Measurements from ENCODE around the gene TBRG1. TPM values are rescaled to one million over a fixed set of nuclear protein-coding genes. Genes with fewer than 3 reads are reported as not detected.

The TBRG1 gene, protein sequence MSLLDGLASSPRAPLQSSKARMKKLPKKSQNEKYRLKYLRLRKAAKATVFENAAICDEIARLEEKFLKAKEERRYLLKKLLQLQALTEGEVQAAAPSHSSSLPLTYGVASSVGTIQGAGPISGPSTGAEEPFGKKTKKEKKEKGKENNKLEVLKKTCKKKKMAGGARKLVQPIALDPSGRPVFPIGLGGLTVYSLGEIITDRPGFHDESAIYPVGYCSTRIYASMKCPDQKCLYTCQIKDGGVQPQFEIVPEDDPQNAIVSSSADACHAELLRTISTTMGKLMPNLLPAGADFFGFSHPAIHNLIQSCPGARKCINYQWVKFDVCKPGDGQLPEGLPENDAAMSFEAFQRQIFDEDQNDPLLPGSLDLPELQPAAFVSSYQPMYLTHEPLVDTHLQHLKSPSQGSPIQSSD
- total RNA-seq (ENCODE audit: unreplicated experiment) = 87.3 TPM
- long read RNA-seq, full-length matches to known transcripts = 20 of 54 reads
- long read RNA-seq, partial matches to known transcripts = 8 of 54 reads
- long read RNA-seq, other reads (novel, unspliced or antisense) = 26 of 54 reads

DNA sequence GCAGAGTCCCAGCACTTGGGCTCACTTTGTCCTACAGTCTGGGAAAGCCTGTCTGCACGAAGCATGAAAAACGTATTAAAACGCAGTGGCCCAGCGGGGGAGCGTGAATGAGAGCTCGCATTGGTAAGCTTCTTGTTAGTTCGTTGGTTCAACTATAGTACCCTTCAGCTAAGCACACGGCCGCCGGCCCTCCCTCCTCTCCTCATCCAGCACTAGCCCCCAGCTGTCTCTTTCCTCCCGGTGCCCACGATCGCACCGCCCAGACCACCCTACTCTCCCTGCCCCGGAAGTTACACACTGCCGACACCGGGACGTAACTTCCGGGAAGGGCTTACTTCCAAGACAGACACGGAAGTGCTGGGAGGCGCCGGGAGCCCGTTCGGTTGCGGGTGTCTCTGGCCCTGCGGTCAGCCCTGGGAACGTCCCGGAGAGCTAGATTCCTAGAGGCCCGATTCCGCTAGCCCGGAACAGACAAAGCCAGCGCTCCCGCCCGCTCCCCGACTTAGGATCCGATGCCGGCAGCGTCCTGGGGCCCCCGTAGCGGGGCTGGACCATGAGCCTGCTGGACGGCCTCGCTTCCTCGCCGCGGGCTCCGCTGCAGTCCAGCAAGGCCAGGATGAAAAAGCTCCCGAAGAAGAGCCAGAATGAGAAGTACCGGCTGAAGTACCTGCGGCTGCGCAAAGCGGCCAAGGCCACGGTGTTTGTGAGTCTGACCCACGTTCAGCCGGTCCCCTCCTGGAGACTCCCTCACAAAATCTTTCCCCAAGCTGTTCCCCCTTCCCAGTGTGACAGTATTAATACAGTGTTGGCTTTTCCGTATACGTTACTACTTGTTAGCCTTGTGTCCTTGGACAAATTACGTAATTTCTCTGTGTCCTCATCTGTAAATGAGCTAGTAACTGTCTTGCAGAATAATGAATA lies at the start of gene TBRG1:
TBRG1 (plus strand) TSS at position 334 of the 921 bp plus-strand sequence; CDS start at position 554, 220 bp downstream.
- TF ChIP-seq, protein P1, sequence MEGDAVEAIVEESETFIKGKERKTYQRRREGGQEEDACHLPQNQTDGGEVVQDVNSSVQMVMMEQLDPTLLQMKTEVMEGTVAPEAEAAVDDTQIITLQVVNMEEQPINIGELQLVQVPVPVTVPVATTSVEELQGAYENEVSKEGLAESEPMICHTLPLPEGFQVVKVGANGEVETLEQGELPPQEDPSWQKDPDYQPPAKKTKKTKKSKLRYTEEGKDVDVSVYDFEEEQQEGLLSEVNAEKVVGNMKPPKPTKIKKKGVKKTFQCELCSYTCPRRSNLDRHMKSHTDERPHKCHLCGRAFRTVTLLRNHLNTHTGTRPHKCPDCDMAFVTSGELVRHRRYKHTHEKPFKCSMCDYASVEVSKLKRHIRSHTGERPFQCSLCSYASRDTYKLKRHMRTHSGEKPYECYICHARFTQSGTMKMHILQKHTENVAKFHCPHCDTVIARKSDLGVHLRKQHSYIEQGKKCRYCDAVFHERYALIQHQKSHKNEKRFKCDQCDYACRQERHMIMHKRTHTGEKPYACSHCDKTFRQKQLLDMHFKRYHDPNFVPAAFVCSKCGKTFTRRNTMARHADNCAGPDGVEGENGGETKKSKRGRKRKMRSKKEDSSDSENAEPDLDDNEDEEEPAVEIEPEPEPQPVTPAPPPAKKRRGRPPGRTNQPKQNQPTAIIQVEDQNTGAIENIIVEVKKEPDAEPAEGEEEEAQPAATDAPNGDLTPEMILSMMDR (IDR thresholded peaks at IDR 0.05; ENCODE audit: unreplicated experiment) = no peak
- peak; percentile 78 for DNase-seq (ENCODE audit: low spot score)
- H3K36me3 Mint-ChIP-seq (ENCODE audit: low read depth, unreplicated experiment) = peaks cover 25% of the 10 kb centered on the region
- H3K27ac Mint-ChIP-seq (ENCODE audit: unreplicated experiment) = peak within 1 kb of the TSS; percentile 95
- peaks cover 4% of the 10 kb centered on the region for H3K27me3 Mint-ChIP-seq (ENCODE audit: unreplicated experiment)
- H3K4me3 Mint-ChIP-seq (ENCODE audit: unreplicated experiment) = peak within 1 kb of the TSS; percentile 96
- no peaks in the 10 kb centered on the region for H3K9me3 Mint-ChIP-seq (ENCODE audit: unreplicated experiment)
- H3K4me1 Mint-ChIP-seq (ENCODE audit: unreplicated experiment) = peaks cover 44% of the 10 kb centered on the region

DNA sequence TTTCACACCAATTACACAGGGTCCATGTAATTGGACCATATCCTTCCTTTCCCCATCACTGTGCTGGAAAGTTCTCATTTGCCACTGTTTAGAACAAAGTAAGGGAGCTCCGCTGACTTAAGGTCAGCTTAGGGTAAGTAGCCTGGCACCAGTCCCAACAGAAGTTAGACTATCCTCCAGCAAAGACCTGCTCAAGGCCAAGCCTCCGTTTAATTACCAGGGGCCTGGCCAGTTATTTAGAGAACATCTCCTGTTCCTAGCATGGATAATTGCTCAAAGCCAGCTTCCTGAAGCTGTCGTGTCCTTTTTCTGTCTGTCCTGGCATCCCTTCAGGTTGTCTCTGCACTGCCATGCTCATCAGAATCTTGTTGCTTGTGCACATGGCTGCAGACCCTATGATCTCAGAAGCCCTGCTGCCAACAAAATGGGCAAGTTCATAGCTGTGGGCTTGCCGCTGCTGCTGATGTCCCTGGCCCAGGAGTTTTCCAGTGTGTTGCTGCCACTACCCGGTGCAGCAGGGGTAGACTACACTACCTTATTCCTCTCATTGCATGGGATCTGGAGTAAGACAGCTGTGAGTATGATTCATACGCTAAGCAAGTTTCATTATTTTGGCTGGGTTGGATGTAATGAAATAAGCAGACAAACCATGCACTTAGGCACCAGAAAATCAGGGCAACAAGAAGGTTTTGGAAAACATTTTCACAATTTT lies 44.8 kb upstream of the TBRG1 start:
- Mint-ChIP-seq H3K36me3 (ENCODE audit: low read depth, unreplicated experiment) (no peaks in the 10 kb centered on the region), H3K9me3 (ENCODE audit: unreplicated experiment) (no peaks in the 10 kb centered on the region), H3K4me3 (ENCODE audit: unreplicated experiment) (no peak overlapping the region), H3K4me1 (ENCODE audit: unreplicated experiment) (peaks cover 27% of the 10 kb centered on the region), H3K27me3 (ENCODE audit: unreplicated experiment) (peaks cover 2% of the 10 kb centered on the region), H3K27ac (ENCODE audit: unreplicated experiment) (no peak overlapping the region)
- no peak for DNase-seq (ENCODE audit: low spot score)
- TF ChIP-seq, protein P1 (IDR thresholded peaks at IDR 0.05; ENCODE audit: unreplicated experiment) = no peak

DNA sequence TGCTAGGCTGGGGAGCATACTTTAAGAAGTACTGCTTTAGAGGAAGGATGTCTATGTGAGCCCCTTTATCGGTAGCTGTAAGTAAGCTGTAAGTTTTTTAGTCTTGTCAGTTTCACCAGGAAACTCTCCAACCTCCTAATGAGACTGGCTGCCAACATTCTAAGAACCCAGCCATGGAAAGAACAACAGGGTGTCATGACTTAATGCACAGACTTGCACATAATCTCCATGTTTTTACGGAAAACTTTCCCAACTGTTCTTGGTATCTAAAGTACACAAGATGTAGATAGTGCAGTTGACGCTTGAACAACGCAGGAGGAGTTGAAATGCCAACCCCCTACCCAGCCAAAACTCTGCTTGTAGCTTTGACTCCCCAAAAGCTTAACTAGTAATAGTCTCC lies 43.9 kb upstream of the TBRG1 start:
- H3K27ac Mint-ChIP-seq (ENCODE audit: unreplicated experiment) = no peak overlapping the region
- TF ChIP-seq, protein P1 (IDR thresholded peaks at IDR 0.05; ENCODE audit: unreplicated experiment) = no peak
- peaks cover 28% of the 10 kb centered on the region for H3K4me1 Mint-ChIP-seq (ENCODE audit: unreplicated experiment)
- peaks cover 2% of the 10 kb centered on the region for H3K27me3 Mint-ChIP-seq (ENCODE audit: unreplicated experiment)
- H3K9me3 Mint-ChIP-seq (ENCODE audit: unreplicated experiment) = no peaks in the 10 kb centered on the region
- DNase-seq (ENCODE audit: low spot score) = no peak
- H3K36me3 Mint-ChIP-seq (ENCODE audit: low read depth, unreplicated experiment) = no peaks in the 10 kb centered on the region
- H3K4me3 Mint-ChIP-seq (ENCODE audit: unreplicated experiment) = no peak overlapping the region

DNA sequence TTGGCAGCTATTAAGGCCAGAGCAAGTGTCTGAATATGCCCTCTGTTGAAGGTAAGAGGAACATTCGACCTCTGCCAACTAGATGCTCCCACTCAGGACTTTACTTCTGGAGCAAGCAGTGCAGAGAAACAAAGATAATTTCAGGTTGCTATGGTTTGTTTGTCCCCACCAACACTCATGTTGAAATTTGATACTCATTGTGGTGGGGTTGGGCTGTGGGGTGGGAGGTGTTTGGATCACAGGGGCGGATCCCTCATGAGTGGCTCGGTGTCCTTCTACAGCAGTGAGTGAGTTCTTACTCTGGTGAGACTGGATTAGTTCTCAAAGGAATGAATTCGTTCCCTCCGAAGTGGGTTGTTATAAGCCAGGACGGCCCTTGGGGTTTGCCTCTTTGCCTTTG lies 40.8 kb upstream of the TBRG1 start:
- Mint-ChIP-seq H3K4me1 (ENCODE audit: unreplicated experiment) (peaks cover 31% of the 10 kb centered on the region), H3K36me3 (ENCODE audit: low read depth, unreplicated experiment) (no peaks in the 10 kb centered on the region), H3K9me3 (ENCODE audit: unreplicated experiment) (no peaks in the 10 kb centered on the region), H3K27ac (ENCODE audit: unreplicated experiment) (no peak overlapping the region), H3K4me3 (ENCODE audit: unreplicated experiment) (no peak overlapping the region), H3K27me3 (ENCODE audit: unreplicated experiment) (peaks cover 2% of the 10 kb centered on the region)
- DNase-seq (ENCODE audit: low spot score) = no peak
- TF ChIP-seq, protein P1 (IDR thresholded peaks at IDR 0.05; ENCODE audit: unreplicated experiment) = no peak

Measured in endothelial cell (in vitro differentiated cells).